Choroid plexus epithelial cell (primary cell): ENCODE data around the gene MAPKAP1.

ENCODE experiments used
- DNase-seq: peaks from one replicate; pipeline ENCODE4 v3.0.0-alpha.2; 2010; ENCODE audit warnings: low read depth
- H3K4me3 ChIP-seq: 2 replicates; pipeline ENCODE4 v1.5.1; 2011; ENCODE audit warnings: low read depth, mild to moderate bottlenecking, control low read depth, low read length, moderate library complexity
- CTCF ChIP-seq: conservative IDR thresholded peaks from 2 replicates; pipeline ENCODE4 v1.5.1; 2011; ENCODE audit warnings: low read depth, mild to moderate bottlenecking, control low read depth, inconsistent platforms, low read length, moderate library complexity

Gene MAPKAP1

GRCh38 chr9:125467116-125467740, 239.8 kb downstream of the MAPKAP1 start:
- TF ChIP-seq CTCF, result no peak
- no peak for DNase-seq
- H3K4me3 ChIP-seq, result no peak overlapping the region

GRCh38 chr9:125466411-125466810, 240.6 kb downstream of the MAPKAP1 start:
- no peak for TF ChIP-seq CTCF
- no peak for DNase-seq
- no peak overlapping the region for H3K4me3 ChIP-seq

GRCh38 chr9:125464591-125465385, 242.2 kb downstream of the MAPKAP1 start:
- TF ChIP-seq CTCF, result no peak
- no peak for DNase-seq
- H3K4me3 ChIP-seq, result no peak overlapping the region

- DNase-seq, result no peak
- TF ChIP-seq CTCF, result no peak
- H3K4me3 ChIP-seq, result no peak overlapping the region
These were observed 243.1 kb downstream of the MAPKAP1 start for GRCh38 chr9:125463926-125464325.

- H3K4me3 ChIP-seq, result no peak overlapping the region
- DNase-seq, result no peak
- no peak for TF ChIP-seq CTCF
These were observed 244.1 kb downstream of the MAPKAP1 start for GRCh38 chr9:125462861-125463291.

GRCh38 chr9:125461636-125462190, 245.3 kb downstream of the MAPKAP1 start:
- H3K4me3 ChIP-seq, result no peak overlapping the region
- DNase-seq, result no peak
- TF ChIP-seq CTCF, result no peak
